ENCODE results near the gene TNS3. TPM values are rescaled to one million over a fixed set of nuclear protein-coding genes. Genes with fewer than 3 reads are reported as not detected.

Gene TNS3
- polyA plus RNA-seq, 1 of the 3 experiments (the other 2 are of a cell fraction), result 72.3 TPM

DNA sequence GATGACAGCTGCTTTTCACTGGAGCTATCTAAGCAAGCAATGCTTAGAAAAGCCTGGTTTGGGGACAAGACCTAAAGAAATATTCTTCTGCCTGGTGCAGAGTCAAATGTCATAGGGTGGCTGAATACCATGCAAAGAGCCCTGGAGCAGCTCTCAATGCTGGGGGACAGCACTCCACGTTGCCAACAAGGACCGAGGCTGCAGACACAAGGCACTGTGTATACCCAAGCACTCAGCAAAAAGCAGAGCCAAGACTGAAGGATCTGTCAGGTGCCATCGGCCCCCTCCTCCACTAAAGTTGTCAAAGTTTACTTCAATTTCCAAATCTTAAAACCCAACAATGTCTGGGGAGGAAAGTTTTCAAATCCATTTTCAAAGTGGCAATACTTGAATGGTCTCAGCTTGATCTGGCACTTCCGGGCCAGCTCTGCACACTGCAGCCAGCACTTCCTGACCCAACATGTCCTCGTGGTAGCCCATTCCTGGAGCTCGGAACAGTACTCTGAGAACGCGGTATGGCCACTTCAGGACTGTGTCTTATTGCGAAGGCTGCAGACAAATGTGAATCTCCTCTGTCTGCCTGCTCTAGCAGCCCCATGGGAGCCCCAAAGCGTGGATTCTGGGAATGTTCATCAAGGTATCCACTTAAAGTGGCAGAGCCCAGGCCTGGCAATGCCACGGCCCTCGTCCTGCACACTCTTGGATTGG is 191.8 kb downstream of the TNS3 start:
- DNase-seq, result no peak
- no peak overlapping the region for H3K27ac ChIP-seq (ENCODE audit: low read depth in 2 of 2, low read length in 1 of 2)
- H3K36me3 ChIP-seq (replicated peaks in 1 of 2; ENCODE audit: control insufficient read depth in 1 of 2, insufficient read depth in 2 of 2, low read length in 1 of 2), result peaks cover 12 to 89% of the 10 kb centered on the region in 2 experiments
- no peak overlapping the region for H2AFZ ChIP-seq (ENCODE audit: low read depth)
- no peaks in the 10 kb centered on the region for H3F3A ChIP-seq (replicated peaks; ENCODE audit: insufficient read depth)
- H3K9me3 ChIP-seq, result no peaks in the 10 kb centered on the region
- 78% methylated on average over 12 of the region's 12 CpGs for WGBS (ENCODE audit: low lambda C conversion rate)
- ChIA-PET POLR2A (no interaction called here), CTCF (interaction anchor here (1.7 kb wide), 1 partner anchor 20 kb away, joined by 4 read pairs; no protein-coding TSS in a partner anchor)
- H3K9ac ChIP-seq, result no peak overlapping the region
- no peak overlapping the region for H3K4me2 ChIP-seq
- H3K9me2 ChIP-seq, result no peaks in the 10 kb centered on the region
- H3K27me3 ChIP-seq (ENCODE audit: insufficient read depth), result no peaks in the 10 kb centered on the region
- no peaks in the 10 kb centered on the region for H3K79me2 ChIP-seq (ENCODE audit: insufficient read depth)
- H3K4me3 ChIP-seq (ENCODE audit: low read depth in 2 of 2, low read length in 1 of 2), result no peak overlapping the region
- no peaks in the 10 kb centered on the region; the same call in 1 of the 2 replicates for H4K20me1 ChIP-seq (ENCODE audit: insufficient read depth)
- TF ChIP-seq ELF1 (IDR thresholded peaks at IDR 0.05) (no peak), RAD21 (IDR thresholded peaks at IDR 0.05; ENCODE audit: low read length) (no peak), CTCF (IDR thresholded peaks at IDR 0.05) (no peak), SMC3 (IDR thresholded peaks at IDR 0.05; ENCODE audit: low read depth, low read length) (no peak), TCF12 (IDR thresholded peaks at IDR 0.05) (no peak), GATA2 (CRISPR knock-in tag; IDR thresholded peaks at IDR 0.05) (no peak), MEF2A (IDR thresholded peaks at IDR 0.05; ENCODE audit: borderline replicate concordance, low read depth) (no peak), YY1 (IDR thresholded peaks at IDR 0.05; ENCODE audit: low read depth) (no peak), EZH2phosphoT487 (IDR thresholded peaks at IDR 0.05; ENCODE audit: borderline replicate concordance, low read depth) (no peak), ZBTB33 (IDR thresholded peaks at IDR 0.05; ENCODE audit: borderline replicate concordance, low read depth) (no peak), NRF1 (IDR thresholded peaks at IDR 0.05; ENCODE audit: low read depth, low read length) (no peak), TEAD4 (IDR thresholded peaks at IDR 0.05; ENCODE audit: borderline replicate concordance, insufficient read depth) (no peak), GABPA (IDR thresholded peaks at IDR 0.05; ENCODE audit: low read depth) (no peak), EP300 (IDR thresholded peaks at IDR 0.05; ENCODE audit: borderline replicate concordance in 1 of 2, low read depth in 1 of 2, low read length in 1 of 2) (no peak), FOXM1 (IDR thresholded peaks at IDR 0.05; ENCODE audit: low read depth) (no peak), MXI1 (IDR thresholded peaks at IDR 0.05; ENCODE audit: low read depth, low read length) (no peak), JUND (IDR thresholded peaks at IDR 0.05) (no peak)
- TF ChIP-seq, protein P1, sequence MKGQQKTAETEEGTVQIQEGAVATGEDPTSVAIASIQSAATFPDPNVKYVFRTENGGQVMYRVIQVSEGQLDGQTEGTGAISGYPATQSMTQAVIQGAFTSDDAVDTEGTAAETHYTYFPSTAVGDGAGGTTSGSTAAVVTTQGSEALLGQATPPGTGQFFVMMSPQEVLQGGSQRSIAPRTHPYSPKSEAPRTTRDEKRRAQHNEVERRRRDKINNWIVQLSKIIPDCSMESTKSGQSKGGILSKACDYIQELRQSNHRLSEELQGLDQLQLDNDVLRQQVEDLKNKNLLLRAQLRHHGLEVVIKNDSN (IDR thresholded peaks at IDR 0.05; ENCODE audit: borderline replicate concordance, low read depth), result no peak
- TF ChIP-seq, protein P2, sequence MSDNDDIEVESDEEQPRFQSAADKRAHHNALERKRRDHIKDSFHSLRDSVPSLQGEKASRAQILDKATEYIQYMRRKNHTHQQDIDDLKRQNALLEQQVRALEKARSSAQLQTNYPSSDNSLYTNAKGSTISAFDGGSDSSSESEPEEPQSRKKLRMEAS (IDR thresholded peaks at IDR 0.05; ENCODE audit: low read depth), result no peak
- no peaks in the 10 kb centered on the region; a peak in 1 of 4 replicates for H3K4me1 ChIP-seq (ENCODE audit: control insufficient read depth in 1 of 2, insufficient read depth in 2 of 2, low read depth in 1 of 2, low read length in 1 of 2)

Measured in SK-N-SH (cell line).